Endothelial cell of umbilical vein (primary cell): Measurements from ENCODE around the gene COL28A1.

Experiments used
- JUN ChIP-seq: IDR thresholded peaks from 2 replicates; pipeline ENCODE4 v1.6.1; 2011; ENCODE audit warnings: borderline replicate concordance, low read depth; ENCODE audit not compliant: insufficient read length, insufficient read depth
- POLR2A ChIP-seq: IDR thresholded peaks from 2 replicates; pipeline ENCODE4 v1.6.1; 2012; ENCODE audit warnings: low read depth, mild to moderate bottlenecking, control low read depth, low read length

DNA sequence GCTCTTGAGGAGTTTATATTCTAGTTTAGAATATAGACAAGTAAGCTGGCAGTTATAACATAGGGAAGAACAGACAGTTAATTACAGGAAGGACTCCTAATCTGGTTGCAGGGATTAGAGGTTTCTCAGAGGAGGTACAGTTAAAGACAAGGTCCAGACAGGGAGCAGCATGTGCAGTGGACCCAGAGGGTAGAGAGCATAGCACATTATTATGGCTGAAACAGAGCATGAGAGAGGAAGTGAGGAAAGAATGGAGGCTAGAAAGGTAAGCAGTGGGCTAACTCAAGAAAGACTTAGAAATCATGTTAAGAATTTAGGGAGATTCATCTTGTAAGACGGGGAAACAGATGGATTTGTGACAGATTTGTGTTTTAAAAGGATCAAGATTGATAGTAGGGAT lies 40.7 kb upstream of the COL28A1 start:
- TF ChIP-seq JUN, result no peak
- TF ChIP-seq POLR2A, result no peak
